Ascending aorta (tissue), 2 donors: ENCODE results near the gene SOAT2. TPM values are rescaled to one million over a fixed set of nuclear protein-coding genes. Genes with fewer than 3 reads are reported as not detected.
A peak's percentile ranks its signal among the peaks of the same experiment; 100 is the strongest.

Source experiments
- DNase-seq, 2 donors: peaks; one replicate each; pipeline ENCODE4 v3.0.0-alpha.2; 2019; ENCODE audit warnings: low spot score in 2 of 2
- H3K27ac ChIP-seq, 2 donors: fragments of 200-600 bp; sonication (generic); one replicate each; pipeline ENCODE4 v1.5.1; 2016 to 2017; ENCODE audit warnings: mild to moderate bottlenecking in 1 of 2
- H3K27me3 ChIP-seq: fragments of 200-600 bp; sonication (generic); one replicate; pipeline ENCODE4 v1.5.1; 2017
- H3K36me3 ChIP-seq, 2 donors: fragments of 200-600 bp; sonication (generic); one replicate each; pipeline ENCODE4 v1.5.1; 2016
- H3K4me1 ChIP-seq, 2 donors: fragments of 200-600 bp; sonication (generic); one replicate each; pipeline ENCODE4 v1.5.1; 2016 to 2017; ENCODE audit warnings: mild to moderate bottlenecking in 1 of 2
- H3K4me3 ChIP-seq, 2 donors: fragments of 200-600 bp; sonication (generic); one replicate each; pipeline ENCODE4 v1.5.1; 2016 to 2017; ENCODE audit warnings: mild to moderate bottlenecking in 1 of 2
- H3K9me3 ChIP-seq, 2 donors: fragments of 200-600 bp; sonication (generic); one replicate each; pipeline ENCODE4 v1.5.1; 2016
- CTCF ChIP-seq, 3 experiments: fragments of 200-600 bp in 2 of 3; fragments of 450-650 bp in 1 of 3; sonication (generic) in 2 of 3; IDR thresholded peaks; one replicate each; pipeline ENCODE4 v1.5.1; 2016 to 2019; ENCODE audit warnings: antibody characterized with exemption in 3 of 3, mild to moderate bottlenecking in 1 of 3, moderate library complexity in 1 of 3
- intact Hi-C: fragments of 100-400 bp; cut with DNase I; formaldehyde crosslinking; loops from one replicate; pipeline ENCODE4 v1.15.1; 2023
- total RNA-seq: library from RNA; depleted of rRNA; stranded (reverse); fragments of >200 nt; gene quantifications from one replicate; pipeline ENCODE4 v1.1.0, GENCODE V29; 2016

Gene SOAT2
- total RNA-seq, 1 donor from 2014 or later = not detected

- peak overlapping the region; percentile 83 to 95 for H3K27ac ChIP-seq
- intact Hi-C loops = no loop called here
- no peak for TF ChIP-seq CTCF (IDR thresholded peaks at IDR 0.05)
These were observed 42.5 kb upstream of the SOAT2 start for GRCh38 chr12:53060721-53061276.

DNA sequence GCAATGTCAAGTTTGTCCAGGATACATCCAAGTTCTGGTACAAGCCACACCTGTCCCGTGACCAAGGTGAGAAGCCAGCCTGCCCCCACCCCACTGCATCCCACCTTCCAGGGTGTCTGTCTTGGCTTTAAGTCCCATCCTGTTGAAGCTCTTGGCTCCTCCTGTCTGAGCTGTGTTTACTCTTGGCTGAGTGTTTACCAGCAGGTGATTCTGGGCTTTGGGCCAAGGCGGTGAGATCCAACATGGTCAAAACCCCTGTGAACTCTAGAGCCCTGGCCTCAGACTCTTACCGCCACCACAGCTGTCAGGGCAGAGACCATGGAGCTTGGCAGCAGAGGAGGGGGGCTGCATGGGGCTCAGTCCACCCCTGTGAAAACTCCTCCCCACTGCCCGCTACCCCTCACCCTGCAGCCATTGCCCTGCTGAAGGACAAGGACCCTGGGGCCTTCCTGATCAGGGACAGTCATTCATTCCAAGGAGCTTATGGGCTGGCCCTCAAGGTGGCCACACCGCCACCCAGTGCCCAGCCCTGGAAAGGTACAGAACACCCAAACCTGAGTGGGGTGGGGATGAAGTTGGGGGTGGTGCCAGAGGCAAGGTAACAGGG lies 41.8 kb upstream of the SOAT2 start:
- intact Hi-C loops = no loop called here
- no peaks in the 10 kb centered on the region for H3K9me3 ChIP-seq
- TF ChIP-seq CTCF (IDR thresholded peaks at IDR 0.05) = no peak
- peak in 1 of 2 donors; percentile 67 for DNase-seq
- H3K4me3 ChIP-seq = no peak overlapping the region
- peaks cover 81 to 93% of the 10 kb centered on the region in 2 donors for H3K36me3 ChIP-seq
- no peaks in the 10 kb centered on the region for H3K27me3 ChIP-seq
- peaks cover 15 to 52% of the 10 kb centered on the region in 2 donors for H3K4me1 ChIP-seq
- peak overlapping the region; percentile 83 to 95 for H3K27ac ChIP-seq

More at GRCh38 chr12:53060721-53061276, 42.5 kb upstream of the SOAT2 start:
- Histone ChIP-seq H3K4me3 (no peak overlapping the region), H3K36me3 (peaks cover 81 to 94% of the 10 kb centered on the region in 2 donors), H3K9me3 (no peaks in the 10 kb centered on the region), H3K4me1 (peaks cover 11 to 47% of the 10 kb centered on the region in 2 donors), H3K27me3 (no peaks in the 10 kb centered on the region)
- DNase-seq = peak in 1 of 2 donors; percentile 69

DNA sequence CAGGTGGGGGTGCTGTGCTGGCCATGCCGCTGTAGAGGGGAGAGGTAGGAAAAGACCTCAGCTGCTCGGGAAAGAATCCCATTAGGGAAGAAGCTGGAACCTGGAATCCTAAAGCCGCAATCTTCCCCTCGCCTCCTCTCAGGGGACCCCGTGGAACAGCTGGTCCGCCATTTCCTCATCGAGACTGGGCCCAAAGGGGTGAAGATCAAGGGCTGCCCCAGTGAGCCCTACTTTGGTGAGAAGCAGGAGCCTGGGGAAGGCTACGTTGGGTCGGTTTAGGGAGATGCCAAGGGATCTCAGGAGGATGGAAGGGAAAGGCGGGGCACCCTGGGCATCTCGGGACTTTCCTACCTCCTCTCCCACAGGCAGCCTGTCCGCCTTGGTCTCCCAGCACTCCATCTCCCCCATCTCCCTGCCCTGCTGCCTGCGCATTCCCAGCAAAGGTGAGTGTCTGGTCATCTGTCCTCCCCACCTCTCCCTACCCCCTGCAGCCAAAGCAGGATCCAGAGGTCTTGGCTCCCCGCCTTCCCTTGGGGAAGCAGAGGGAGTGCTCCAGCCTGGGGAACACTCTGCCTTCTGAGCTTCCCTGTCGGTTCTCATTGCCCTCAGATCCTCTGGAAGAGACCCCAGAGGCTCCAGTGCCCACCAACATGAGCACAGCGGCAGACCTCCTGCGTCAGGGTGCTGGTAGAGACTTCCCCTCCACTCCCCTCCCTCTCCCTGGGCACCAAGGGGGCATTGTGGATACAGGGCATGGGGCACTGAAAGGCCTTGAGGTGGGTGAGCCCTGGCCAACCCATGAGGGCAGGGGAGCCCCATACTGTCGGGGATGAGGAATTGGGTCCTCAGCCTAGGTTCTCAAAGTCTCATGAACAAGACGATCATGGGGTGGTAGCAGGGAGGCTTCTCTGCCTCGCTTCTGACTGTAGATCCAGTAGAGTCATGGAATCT lies 41.0 kb upstream of the SOAT2 start:
- TF ChIP-seq CTCF (IDR thresholded peaks at IDR 0.05) = no peak
- H3K9me3 ChIP-seq = no peaks in the 10 kb centered on the region
- H3K27me3 ChIP-seq = no peaks in the 10 kb centered on the region
- DNase-seq = peak in 1 of 2 donors; percentile 56
- no peak overlapping the region for H3K4me3 ChIP-seq
- peak overlapping the region; percentile 83 to 95 for H3K27ac ChIP-seq
- intact Hi-C loops = no loop called here
- peaks cover 79 to 91% of the 10 kb centered on the region in 2 donors for H3K36me3 ChIP-seq
- peaks cover 16 to 52% of the 10 kb centered on the region in 2 donors for H3K4me1 ChIP-seq

DNA sequence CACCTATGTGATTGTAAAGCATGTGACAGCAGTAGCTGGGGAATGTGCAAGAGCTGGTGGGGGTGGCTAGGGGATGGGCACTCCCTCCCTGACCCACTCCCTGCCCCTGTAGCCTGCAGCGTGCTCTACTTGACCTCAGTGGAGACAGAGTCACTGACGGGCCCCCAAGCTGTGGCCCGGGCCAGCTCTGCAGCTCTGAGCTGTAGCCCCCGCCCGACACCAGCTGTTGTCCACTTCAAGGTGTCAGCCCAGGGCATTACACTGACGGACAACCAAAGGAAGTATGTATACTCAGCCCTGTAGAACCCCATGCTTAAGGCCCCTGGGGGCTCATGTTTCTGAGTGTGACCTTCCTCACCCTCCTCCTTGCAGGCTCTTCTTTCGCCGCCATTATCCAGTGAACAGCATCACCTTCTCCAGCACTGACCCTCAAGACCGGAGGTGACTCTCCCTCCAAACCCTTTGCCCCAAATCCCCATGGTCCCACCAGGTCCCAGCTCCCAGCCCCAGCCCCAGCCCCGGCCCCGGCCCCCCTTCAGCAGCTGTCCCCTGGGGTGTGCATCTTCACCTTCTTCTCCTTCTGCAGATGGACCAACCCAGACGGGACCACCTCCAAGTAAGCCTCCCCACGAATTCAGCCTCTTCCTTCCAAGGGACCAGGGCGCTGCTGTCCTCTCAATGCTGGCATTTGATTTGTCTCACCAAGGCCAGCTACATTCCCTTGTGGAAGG lies 40.1 kb upstream of the SOAT2 start:
- H3K9me3 ChIP-seq = no peaks in the 10 kb centered on the region
- DNase-seq = no peak
- H3K4me1 ChIP-seq = peaks cover 16 to 52% of the 10 kb centered on the region in 2 donors
- intact Hi-C loops = no loop called here
- H3K27me3 ChIP-seq = no peaks in the 10 kb centered on the region
- H3K27ac ChIP-seq = peak overlapping the region; percentile 83 to 95
- TF ChIP-seq CTCF (IDR thresholded peaks at IDR 0.05) = no peak
- H3K4me3 ChIP-seq = no peak overlapping the region
- H3K36me3 ChIP-seq = peaks cover 71 to 91% of the 10 kb centered on the region in 2 donors
